ENCODE measurements around the gene GAS2L2. TPM values are rescaled to one million over a fixed set of nuclear protein-coding genes. Genes with fewer than 3 reads are reported as not detected.

The GAS2L2 gene
- total RNA-seq, 1 donor, result not detected

- H3K4me3 ChIP-seq (ENCODE audit: low read depth, low read length), result no peak overlapping the region
- no peak for TF ChIP-seq CTCF (IDR thresholded peaks at IDR 0.05; ENCODE audit: insufficient read depth, low read length)
- DNase-seq (ENCODE audit: low read depth), result no peak
Measured at GRCh38 chr17:35734396-35734795, 18.6 kb downstream of the GAS2L2 start.

- no peak for TF ChIP-seq CTCF (IDR thresholded peaks at IDR 0.05; ENCODE audit: insufficient read depth, low read length)
- no peak for DNase-seq (ENCODE audit: low read depth)
Measured at GRCh38 chr17:35733366-35733765, 19.7 kb downstream of the GAS2L2 start.

GRCh38 chr17:35732806-35733136 lies 20.3 kb downstream of the GAS2L2 start:
- H3K4me3 ChIP-seq (ENCODE audit: low read depth, low read length), result no peak overlapping the region
- no peak for DNase-seq (ENCODE audit: low read depth)
- no peak for TF ChIP-seq CTCF (IDR thresholded peaks at IDR 0.05; ENCODE audit: insufficient read depth, low read length)

More at GRCh38 chr17:35733366-35733765, 19.7 kb downstream of the GAS2L2 start:
- no peak overlapping the region for H3K4me3 ChIP-seq (ENCODE audit: low read depth, low read length)

GRCh38 chr17:35731917-35732805 lies 20.9 kb downstream of the GAS2L2 start:
- peak overlapping the region; percentile 53 for H3K4me3 ChIP-seq (ENCODE audit: low read depth, low read length)
- DNase-seq (ENCODE audit: low read depth), result no peak
- TF ChIP-seq CTCF (IDR thresholded peaks at IDR 0.05; ENCODE audit: insufficient read depth, low read length), result no peak

GRCh38 chr17:35731239-35731916 lies 21.7 kb downstream of the GAS2L2 start, which contains the start of gene RASL10B:
Gene RASL10B (plus strand): TSS chr17:35731639. CDS start chr17:35735185, 3,546 bp downstream.
- no peak for DNase-seq (ENCODE audit: low read depth)
- peak within 1 kb of the TSS; percentile 53 for H3K4me3 ChIP-seq (ENCODE audit: low read depth, low read length)
- no peak for TF ChIP-seq CTCF (IDR thresholded peaks at IDR 0.05; ENCODE audit: insufficient read depth, low read length)

- DNase-seq (ENCODE audit: low read depth), result no peak
- no peak overlapping the region for H3K4me3 ChIP-seq (ENCODE audit: low read depth, low read length)
- TF ChIP-seq CTCF (IDR thresholded peaks at IDR 0.05; ENCODE audit: insufficient read depth, low read length), result no peak
Measured at GRCh38 chr17:35730400-35731005, 22.5 kb downstream of the GAS2L2 start.
